Uterus (tissue), 4 donors: ENCODE results near the gene DUSP6. TPM values are rescaled to one million over a fixed set of nuclear protein-coding genes. Genes with fewer than 3 reads are reported as not detected.
"Not testable (repeated sequence)": the region's sequence is repeated elsewhere in the genome, so short reads cannot be mapped to it uniquely, and the experiment has no call there.

ENCODE experiments used
- DNase-seq, 2 donors: peaks; one replicate each; pipeline ENCODE4 v3.0.0-alpha.2; 2019 to 2020
- H3K27ac ChIP-seq, 2 donors: fragments of 200-600 bp; sonication (generic); 1 replicate in 1 of 2; 2 replicates in 1 of 2; pipeline ENCODE4 v1.5.1; 2016 to 2018
- H3K27me3 ChIP-seq, 2 donors: fragments of 200-600 bp; sonication (generic); one replicate each; pipeline ENCODE4 v1.5.1; 2018 to 2019; ENCODE audit warnings: control low read depth in 1 of 2
- H3K36me3 ChIP-seq, 2 donors: fragments of 200-600 bp; sonication (generic); one replicate each; pipeline ENCODE4 v1.5.1; 2019; ENCODE audit warnings: control low read depth in 1 of 2
- H3K4me1 ChIP-seq, 2 donors: fragments of 200-600 bp; sonication (generic); one replicate each; pipeline ENCODE4 v1.5.1; 2018 to 2019; ENCODE audit warnings: control low read depth in 1 of 2
- H3K4me3 ChIP-seq, 2 donors: fragments of 200-600 bp; sonication (generic); 1 replicate in 1 of 2; 2 replicates in 1 of 2; pipeline ENCODE4 v1.5.1; 2018 to 2019; ENCODE audit warnings: mild to moderate bottlenecking in 1 of 2
- H3K9me3 ChIP-seq, 2 donors: fragments of 200-600 bp; sonication (generic); one replicate each; pipeline ENCODE4 v1.5.1; 2019; ENCODE audit warnings: control low read depth in 1 of 2
- POLR2A ChIP-seq, 2 donors: fragments of 450-650 bp; IDR thresholded peaks; one replicate each; pipeline ENCODE4 v1.6.1; 2016; ENCODE audit warnings: antibody characterized with exemption in 2 of 2, mild to moderate bottlenecking in 1 of 2, moderate library complexity in 1 of 2
- intact Hi-C: fragments of 100-400 bp; cut with DNase I; formaldehyde crosslinking; loops from one replicate; pipeline ENCODE4 v1.15.1; 2023; ENCODE audit warnings: low total_unique reads
- total RNA-seq, 4 donors: library from RNA; depleted of rRNA in 3 of 4; stranded (reverse); fragments of >200 nt in 3 of 4; gene quantifications; one replicate each; pipeline versions ENCODE4 v1.1.0 to v1.2.4, GENCODE V29; 2014 to 2023
- TF ChIP-seq, protein P1 (sequence below), 4 experiments: fragments of 200-600 bp in 2 of 4; fragments of 450-650 bp in 2 of 4; sonication (generic) in 2 of 4; IDR thresholded peaks; one replicate each; pipeline ENCODE4 v1.5.1; 2016 to 2019; ENCODE audit warnings: antibody characterized with exemption in 4 of 4, mild to moderate bottlenecking in 2 of 4, moderate library complexity in 1 of 4
- donor health status: DM: yes; HTN: yes; CAD: no.

DUSP6 gene
- total RNA-seq, 4 donors from 2014 or later = 28.7 to 103 (median 77.6) TPM

DNA sequence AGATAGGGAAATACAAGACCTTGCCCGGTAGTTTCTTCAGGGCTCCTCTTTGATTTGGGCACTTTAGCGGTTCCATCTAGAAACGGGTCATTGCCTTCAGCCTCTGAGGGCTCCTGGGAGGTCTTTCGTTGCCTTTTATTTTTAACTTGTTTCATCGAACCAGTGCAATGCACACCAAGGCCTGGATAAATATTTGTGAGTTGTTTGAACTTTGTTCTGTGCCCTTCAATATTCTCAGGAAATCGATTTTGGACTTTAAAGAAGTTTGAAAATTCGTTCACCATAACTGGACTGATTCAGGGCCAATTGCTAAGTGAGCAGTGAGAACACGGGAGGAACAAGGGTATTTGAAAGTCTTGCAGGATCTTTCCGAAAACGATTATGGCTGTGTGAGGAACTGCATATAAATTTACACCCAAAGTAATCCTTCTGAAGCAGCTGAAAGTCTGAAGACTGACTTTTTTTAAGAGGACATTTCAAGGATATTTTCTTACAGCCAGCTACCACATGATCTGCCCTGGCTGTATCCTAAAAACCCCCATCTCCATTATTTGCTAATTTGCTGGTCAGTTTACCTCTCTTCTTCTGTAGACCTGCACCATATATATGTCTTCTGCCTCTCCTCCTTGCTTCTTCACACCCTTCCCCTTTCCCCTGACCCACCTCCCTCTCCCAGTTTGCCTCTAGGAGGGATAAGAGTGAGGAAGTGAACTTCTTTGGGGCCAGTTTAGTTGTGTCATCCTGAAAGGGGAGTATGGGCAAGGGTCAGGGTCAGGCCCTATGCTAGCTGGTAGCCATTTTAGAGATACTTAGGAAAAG is 8.0 kb downstream of the DUSP6 start:
- no peak overlapping the region for H3K27ac ChIP-seq
- no peaks in the 10 kb centered on the region for H3K27me3 ChIP-seq
- DNase-seq = no peak
- intact Hi-C loops = no loop called here
- no peak for TF ChIP-seq POLR2A (IDR thresholded peaks at IDR 0.05)
- TF ChIP-seq, protein P1, sequence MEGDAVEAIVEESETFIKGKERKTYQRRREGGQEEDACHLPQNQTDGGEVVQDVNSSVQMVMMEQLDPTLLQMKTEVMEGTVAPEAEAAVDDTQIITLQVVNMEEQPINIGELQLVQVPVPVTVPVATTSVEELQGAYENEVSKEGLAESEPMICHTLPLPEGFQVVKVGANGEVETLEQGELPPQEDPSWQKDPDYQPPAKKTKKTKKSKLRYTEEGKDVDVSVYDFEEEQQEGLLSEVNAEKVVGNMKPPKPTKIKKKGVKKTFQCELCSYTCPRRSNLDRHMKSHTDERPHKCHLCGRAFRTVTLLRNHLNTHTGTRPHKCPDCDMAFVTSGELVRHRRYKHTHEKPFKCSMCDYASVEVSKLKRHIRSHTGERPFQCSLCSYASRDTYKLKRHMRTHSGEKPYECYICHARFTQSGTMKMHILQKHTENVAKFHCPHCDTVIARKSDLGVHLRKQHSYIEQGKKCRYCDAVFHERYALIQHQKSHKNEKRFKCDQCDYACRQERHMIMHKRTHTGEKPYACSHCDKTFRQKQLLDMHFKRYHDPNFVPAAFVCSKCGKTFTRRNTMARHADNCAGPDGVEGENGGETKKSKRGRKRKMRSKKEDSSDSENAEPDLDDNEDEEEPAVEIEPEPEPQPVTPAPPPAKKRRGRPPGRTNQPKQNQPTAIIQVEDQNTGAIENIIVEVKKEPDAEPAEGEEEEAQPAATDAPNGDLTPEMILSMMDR (IDR thresholded peaks at IDR 0.05) = no peak
- H3K36me3 ChIP-seq = no peaks in the 10 kb centered on the region
- no peaks in the 10 kb centered on the region for H3K4me1 ChIP-seq
- no peaks in the 10 kb centered on the region for H3K9me3 ChIP-seq
- H3K4me3 ChIP-seq = no peak overlapping the region

GRCh38 chr12:89343127-89343526 is 9.2 kb downstream of the DUSP6 start:
- Histone ChIP-seq H3K4me1 (no peaks in the 10 kb centered on the region), H3K36me3 (no peaks in the 10 kb centered on the region), H3K9me3 (no peaks in the 10 kb centered on the region), H3K27ac (no peak overlapping the region), H3K4me3 (no peak overlapping the region), H3K27me3 (no peaks in the 10 kb centered on the region)
- peak; percentile 30 to 60 for DNase-seq
- TF ChIP-seq, protein P1 (IDR thresholded peaks at IDR 0.05) = no peak
- TF ChIP-seq POLR2A (IDR thresholded peaks at IDR 0.05) = no peak
- intact Hi-C loops = no loop called here

- no peaks in the 10 kb centered on the region for H3K4me1 ChIP-seq
- H3K36me3 ChIP-seq = no peaks in the 10 kb centered on the region
- H3K27me3 ChIP-seq = no peaks in the 10 kb centered on the region
- no peak overlapping the region for H3K4me3 ChIP-seq
- DNase-seq = no peak
- no peak for TF ChIP-seq POLR2A (IDR thresholded peaks at IDR 0.05)
- TF ChIP-seq, protein P1 (IDR thresholded peaks at IDR 0.05) = no peak
- intact Hi-C loops = no loop called here
- H3K27ac ChIP-seq = no peak overlapping the region
- H3K9me3 ChIP-seq = no peaks in the 10 kb centered on the region
Measured at GRCh38 chr12:89340861-89341260, 11.4 kb downstream of the DUSP6 start.

DNA sequence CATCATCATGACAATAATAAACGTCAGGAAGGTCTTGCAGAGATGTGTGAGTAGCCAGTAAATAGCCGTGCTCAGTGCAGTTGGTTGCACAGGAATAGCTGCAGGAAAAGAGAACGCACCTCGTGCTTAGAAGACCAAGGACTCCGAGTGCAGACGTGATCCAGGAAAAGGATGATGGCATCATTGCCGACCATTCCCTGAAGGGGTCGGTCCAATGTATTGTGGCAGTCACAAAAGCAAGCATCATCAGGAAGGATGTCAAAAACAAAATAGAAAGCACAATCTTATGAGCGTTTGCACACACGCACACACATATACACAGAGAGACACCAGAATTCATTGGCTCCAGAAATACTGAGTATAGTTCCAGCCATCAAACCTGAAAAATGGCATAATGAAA is 12.8 kb downstream of the DUSP6 start:
- no peak overlapping the region for H3K4me3 ChIP-seq
- no peaks in the 10 kb centered on the region for H3K36me3 ChIP-seq
- H3K27me3 ChIP-seq = no peaks in the 10 kb centered on the region
- TF ChIP-seq, protein P1 (IDR thresholded peaks at IDR 0.05) = no peak
- TF ChIP-seq POLR2A (IDR thresholded peaks at IDR 0.05) = no peak
- no peaks in the 10 kb centered on the region for H3K9me3 ChIP-seq
- no peak overlapping the region for H3K27ac ChIP-seq
- intact Hi-C loops = no loop called here
- no peaks in the 10 kb centered on the region for H3K4me1 ChIP-seq
- DNase-seq = no peak

DNA sequence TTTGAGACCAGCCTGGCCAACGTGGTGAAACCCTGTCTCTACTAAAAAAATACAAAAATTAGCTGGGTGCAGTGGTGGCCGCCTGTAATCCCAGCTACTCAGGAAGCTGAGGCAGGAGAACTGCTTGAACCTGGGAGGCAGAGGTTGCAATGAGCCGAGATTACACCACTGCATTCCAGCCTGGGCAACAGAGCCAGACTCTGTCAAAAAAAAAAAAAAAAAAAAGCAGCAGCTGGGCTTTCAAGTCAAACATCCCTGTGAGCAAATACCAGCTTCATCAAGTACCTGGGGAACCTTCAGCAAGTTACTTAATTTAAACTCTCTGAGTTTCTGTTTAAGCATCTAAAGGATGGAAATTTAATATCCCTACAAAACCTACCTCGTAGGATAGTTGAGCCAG is 15.2 kb downstream of the DUSP6 start:
- H3K9me3 ChIP-seq, H3K27ac ChIP-seq, H3K4me3 ChIP-seq, H3K4me1 ChIP-seq, DNase-seq, H3K27me3 ChIP-seq, intact Hi-C loops, H3K36me3 ChIP-seq: not testable (repeated sequence)
